Spleen (tissue), 7 donors: ENCODE measurements around the gene KMT2A.

Source experiments
- CTCF ChIP-seq, 11 experiments: fragments of 200-600 bp in 7 of 11; fragments of 450-650 bp in 4 of 11; sonication (generic) in 4 of 11; IDR thresholded peaks in 8 of 11; conservative IDR thresholded peaks in 3 of 11; 1 replicate in 7 of 11; 2 replicates in 4 of 11; pipeline versions ENCODE4 v1.4.0 to v1.8.0; 2016 to 2021; ENCODE audit warnings: antibody characterized with exemption in 11 of 11, inconsistent platforms in 4 of 11, mild to moderate bottlenecking in 1 of 11
- POLR2A ChIP-seq, 3 donors: fragments of 450-650 bp; IDR thresholded peaks; one replicate each; pipeline ENCODE4 v1.5.1; 2017; ENCODE audit warnings: antibody characterized with exemption in 3 of 3, mild to moderate bottlenecking in 1 of 3
- POLR2AphosphoS5 ChIP-seq, 3 donors: sonication (generic); formaldehyde crosslinking; IDR thresholded peaks; one replicate each; pipeline ENCODE4 v1.5.1; 2017; ENCODE audit warnings: antibody characterized with exemption in 3 of 3
- donor health status: DM: no; HTN: no; CAD: no; lungs with moderate emphysema.
- donor health status: DM: no; HTN: no; CAD: no.
- donor health status: DM: no; HTN: no; CAD: no.

DNA sequence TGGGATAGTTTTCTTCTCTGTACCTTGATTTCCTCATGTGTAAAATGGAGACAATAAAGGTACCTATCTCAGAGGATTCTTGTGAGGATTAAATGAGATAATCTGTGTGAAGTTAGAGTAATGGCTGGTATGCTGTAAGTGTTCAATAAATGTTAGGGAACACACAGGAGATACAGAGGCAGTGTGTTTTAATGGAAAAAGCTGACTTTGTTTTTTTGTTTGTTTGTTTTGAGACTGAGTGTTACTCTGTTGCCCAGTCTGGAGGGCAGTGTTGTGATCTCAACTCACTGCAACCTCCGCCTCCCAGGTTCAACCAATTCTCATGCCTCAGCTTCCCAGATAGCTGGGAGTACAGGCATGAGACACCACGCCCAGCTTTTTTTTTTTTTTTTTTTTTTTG, 133.4 kb downstream of the KMT2A start:
- TF ChIP-seq CTCF (IDR thresholded peaks at IDR 0.05 in 8 of 11, conservative IDR thresholded peaks at IDR 0.05 in 3 of 11) (no peak), POLR2AphosphoS5 (IDR thresholded peaks at IDR 0.05) (no peak), POLR2A (IDR thresholded peaks at IDR 0.05) (no peak)
